ENCODE measurements around the gene ARID4A.

GRCh38 chr14:58395812-58396788 is 97.7 kb downstream of the ARID4A start, which contains the start of gene TOMM20L:
- peak; percentile 68 to 95 (median 92) for TF ChIP-seq CTCF (IDR thresholded peaks at IDR 0.05)
- TF ChIP-seq POLR2A (IDR thresholded peaks at IDR 0.05), result peak in 1 of 2 donors; percentile 19
